IPS-18c (cell line): ENCODE data around the gene UNKL.

ENCODE experiments used
- H3K4me3 ChIP-seq: 2 replicates; pipeline ENCODE4 v1.7.0; 2013; ENCODE audit warnings: low read depth, mild to moderate bottlenecking, low read length, moderate library complexity; ENCODE audit not compliant: insufficient read depth
- H3K9me3 ChIP-seq: one replicate; pipeline ENCODE4 v1.6.1; 2013; ENCODE audit warnings: mild to moderate bottlenecking, low read length, moderate library complexity; ENCODE audit not compliant: control insufficient read depth, insufficient read depth

Gene UNKL

GRCh38 chr16:1393613-1394176, 20.8 kb downstream of the UNKL start:
- Histone ChIP-seq H3K9me3 (no peaks in the 10 kb centered on the region), H3K4me3 (no peak overlapping the region)

DNA sequence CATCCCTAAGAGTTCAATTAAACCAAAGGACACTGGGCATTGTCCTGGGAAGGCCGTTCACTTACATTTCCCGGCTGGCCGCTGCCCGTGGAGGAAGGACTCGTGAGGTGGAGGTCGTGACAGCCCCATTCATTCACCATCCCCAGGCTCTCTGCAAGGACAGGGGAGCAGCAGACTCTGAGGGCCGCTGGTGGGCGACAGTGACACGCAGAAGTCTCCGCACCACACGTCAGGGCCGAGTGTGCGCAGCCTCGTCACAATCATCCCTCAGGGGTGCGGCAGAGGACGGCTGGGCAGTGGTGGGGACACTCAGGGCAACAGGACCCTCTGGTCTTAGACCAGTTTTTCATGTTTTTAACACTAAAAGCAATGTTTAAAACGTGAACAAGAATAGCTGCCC, 21.7 kb downstream of the UNKL start:
- no peak overlapping the region for H3K4me3 ChIP-seq
- no peaks in the 10 kb centered on the region for H3K9me3 ChIP-seq

DNA sequence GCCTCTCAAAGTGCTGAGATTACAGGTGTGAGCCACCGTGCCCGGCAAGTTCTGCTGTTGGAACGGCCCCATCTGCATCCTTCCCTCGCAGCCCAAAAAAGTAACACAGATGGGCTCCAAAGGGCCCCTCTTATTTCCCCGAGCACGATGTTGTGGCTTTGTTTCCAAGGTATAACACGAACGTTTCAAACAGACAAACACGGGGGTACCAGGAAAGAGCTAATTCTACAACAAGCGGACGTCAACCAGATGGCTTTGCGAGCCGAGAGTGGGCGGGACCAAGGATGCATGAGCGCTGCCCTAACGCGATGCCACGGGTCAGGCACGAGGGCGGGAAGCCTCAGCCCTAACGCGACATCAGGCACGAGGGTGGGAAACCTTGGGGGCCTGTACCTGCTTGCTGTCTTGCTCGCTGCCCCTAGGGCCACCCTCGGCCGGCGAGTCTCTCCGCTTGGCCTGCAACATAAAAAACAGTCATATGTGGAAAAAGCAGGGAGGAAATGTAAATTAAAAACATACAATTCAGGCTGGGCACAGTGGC, 24.2 kb downstream of the UNKL start:
- H3K4me3 ChIP-seq: no peak overlapping the region
- H3K9me3 ChIP-seq: no peaks in the 10 kb centered on the region

DNA sequence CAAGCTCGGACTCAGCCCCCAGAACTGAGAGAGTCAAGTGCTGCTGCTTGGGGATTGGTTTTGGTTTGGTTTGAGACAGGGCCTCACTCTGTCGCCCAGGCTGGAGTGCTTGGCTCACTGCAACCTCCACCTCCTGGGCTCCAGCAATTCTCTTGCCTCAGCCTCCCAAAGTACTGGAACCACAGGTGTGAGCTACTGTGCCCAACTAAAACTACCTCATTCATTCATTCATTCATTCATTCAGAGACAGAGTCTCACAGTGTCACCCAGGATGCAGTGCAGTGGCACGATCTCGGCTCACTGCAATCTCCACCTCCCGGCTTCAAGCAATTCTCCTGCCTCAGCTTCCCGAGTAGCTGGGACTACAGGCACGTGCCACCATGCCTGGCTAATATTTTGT, 24.7 kb downstream of the UNKL start:
- Histone ChIP-seq H3K4me3 (no peak overlapping the region), H3K9me3 (no peaks in the 10 kb centered on the region)

GRCh38 chr16:1387331-1387730, 27.2 kb downstream of the UNKL start:
- Histone ChIP-seq H3K4me3 (no peak overlapping the region), H3K9me3 (no peaks in the 10 kb centered on the region)

GRCh38 chr16:1385232-1385631, 29.3 kb downstream of the UNKL start:
- Histone ChIP-seq H3K9me3 (peaks cover 2% of the 10 kb centered on the region), H3K4me3 (no peak overlapping the region)

DNA sequence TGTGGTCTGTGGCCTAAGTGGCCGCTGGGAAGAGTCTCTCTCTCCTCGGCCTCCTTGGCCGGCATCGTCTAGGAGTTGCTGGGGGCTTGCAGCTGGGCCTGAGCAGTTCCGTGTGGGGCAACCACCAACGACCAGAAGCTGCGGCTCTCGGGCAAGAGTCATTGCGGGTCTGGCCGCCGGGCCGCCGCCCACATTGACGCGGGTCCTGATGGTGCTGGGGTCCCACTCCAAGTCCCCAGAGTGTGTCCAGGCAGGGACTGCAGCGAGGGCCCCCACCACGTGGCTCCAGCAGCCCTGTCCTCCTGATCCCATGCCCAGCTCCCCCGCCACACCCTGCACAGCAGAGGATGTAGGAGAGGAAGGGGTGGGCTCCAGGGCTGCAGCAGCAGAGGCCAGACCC, 30.9 kb downstream of the UNKL start:
- peaks cover 2% of the 10 kb centered on the region for H3K9me3 ChIP-seq
- no peak overlapping the region for H3K4me3 ChIP-seq

DNA sequence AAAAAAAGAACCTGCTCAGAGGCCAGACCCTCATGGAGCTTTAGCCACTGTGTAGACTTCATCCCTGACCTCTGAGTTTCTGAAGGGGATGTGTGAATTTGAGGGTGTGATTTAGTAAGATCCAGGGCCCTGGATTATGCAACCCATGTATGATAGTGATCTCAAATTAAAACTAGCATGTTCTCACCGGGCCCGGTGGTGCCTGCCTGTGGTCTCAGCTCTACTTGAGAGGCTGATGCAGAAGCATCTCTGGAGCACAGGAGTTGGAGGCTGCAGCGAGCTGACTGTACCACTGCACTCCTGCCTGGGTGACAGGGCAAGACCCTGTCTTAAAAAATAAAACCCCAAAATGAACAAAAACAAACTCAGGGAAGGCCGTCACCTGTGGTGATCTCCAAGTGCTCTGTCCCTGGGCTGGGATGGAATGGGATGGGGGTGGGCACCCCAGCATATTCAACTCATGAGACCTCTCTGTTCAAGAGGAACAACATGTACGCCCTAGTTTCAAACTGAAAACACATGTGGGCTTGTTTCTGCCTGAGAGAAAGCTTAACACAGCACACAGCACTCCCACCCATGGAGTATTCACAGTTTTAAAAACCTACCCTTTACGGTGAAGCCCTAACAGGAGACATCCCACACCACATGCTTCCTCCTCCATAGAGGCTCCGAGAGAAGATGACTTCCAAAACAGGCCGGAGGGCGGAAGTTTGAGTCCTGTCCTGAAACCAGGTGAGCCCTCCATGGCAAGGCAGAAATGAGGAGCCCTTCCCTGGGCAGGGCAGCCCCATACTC, 32.7 kb downstream of the UNKL start:
- Histone ChIP-seq H3K9me3 (peaks cover 2% of the 10 kb centered on the region), H3K4me3 (no peak overlapping the region)

- H3K4me3 ChIP-seq: peak overlapping the region; percentile 58; the same call in 1 of the 2 replicates
- peaks cover 2% of the 10 kb centered on the region for H3K9me3 ChIP-seq
Observed at GRCh38 chr16:1380195-1380594, 34.3 kb downstream of the UNKL start.

GRCh38 chr16:1379304-1380076, 35.0 kb downstream of the UNKL start:
- peaks cover 2% of the 10 kb centered on the region for H3K9me3 ChIP-seq
- peak overlapping the region; percentile 80 for H3K4me3 ChIP-seq

GRCh38 chr16:1378804-1379303, 35.6 kb downstream of the UNKL start:
- peaks cover 2% of the 10 kb centered on the region for H3K9me3 ChIP-seq
- peak overlapping the region; percentile 80 for H3K4me3 ChIP-seq

GRCh38 chr16:1378087-1378803, 36.3 kb downstream of the UNKL start:
- peak overlapping the region; percentile 80 for H3K4me3 ChIP-seq
- H3K9me3 ChIP-seq: peaks cover 2% of the 10 kb centered on the region

GRCh38 chr16:1377406-1378010, 37.0 kb downstream of the UNKL start:
- Histone ChIP-seq H3K9me3 (peaks cover 2% of the 10 kb centered on the region), H3K4me3 (peak overlapping the region; percentile 80; the same call in 1 of the 2 replicates)

DNA sequence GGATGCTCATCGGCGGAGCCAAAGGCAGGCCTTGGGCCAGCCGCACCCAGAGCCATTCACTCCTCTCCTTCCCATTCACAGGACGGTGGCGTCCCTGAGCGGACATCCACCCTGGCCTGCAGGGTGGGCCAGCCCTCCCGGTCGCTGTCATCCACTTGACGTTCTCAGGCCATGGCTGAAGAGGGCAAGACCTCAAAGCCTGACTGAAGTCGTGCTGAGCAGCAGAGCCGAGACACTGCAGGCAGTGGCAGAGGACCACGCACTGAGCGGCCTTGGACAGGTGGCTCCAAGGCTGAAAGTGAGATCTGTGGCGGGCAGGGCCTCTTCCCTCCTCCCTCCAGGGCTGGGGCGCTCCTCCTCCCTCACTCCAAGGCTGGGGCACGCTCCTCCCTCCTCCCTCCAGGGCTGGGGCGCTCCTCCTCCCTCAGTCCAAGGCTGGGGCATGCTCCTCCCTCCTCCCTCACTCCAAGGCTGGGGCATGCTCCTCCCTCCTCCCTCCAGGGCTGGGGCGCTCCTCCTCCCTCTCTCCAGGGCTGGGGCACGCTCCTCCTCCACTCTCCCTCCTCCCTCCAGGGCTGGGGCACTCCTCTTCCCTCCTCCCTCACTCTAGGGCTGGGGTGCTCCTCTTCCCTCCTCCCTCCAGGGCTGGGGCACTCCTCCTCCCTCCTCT, 38.6 kb downstream of the UNKL start:
- H3K9me3 ChIP-seq: no peaks in the 10 kb centered on the region
- H3K4me3 ChIP-seq: no peak overlapping the region

- Histone ChIP-seq H3K4me3 (no peak overlapping the region), H3K9me3 (no peaks in the 10 kb centered on the region)
Observed at GRCh38 chr16:1375298-1375640, 39.2 kb downstream of the UNKL start.
